NCI-H446 treated with DMSO at 0.1 percent for 48 hours (cell line): ENCODE data around the gene ZNF853.
"Not testable (repeated sequence)": the region's sequence is repeated elsewhere in the genome, so short reads cannot be mapped to it uniquely, and the experiment has no call there.

Source experiments
- DNase-seq: peaks from one replicate; lab custom pipeline; 2025; lab: John Stamatoyannopoulos, UW

Gene ZNF853

GRCh38 chr7:6606866-6607583 is 8.4 kb upstream of the ZNF853 start:
- DNase-seq: no peak

GRCh38 chr7:6607651-6608051 is 7.8 kb upstream of the ZNF853 start:
- no peak for DNase-seq

GRCh38 chr7:6608081-6608480 is 7.3 kb upstream of the ZNF853 start:
- DNase-seq: no peak

- DNase-seq: no peak
Measured at GRCh38 chr7:6608794-6609193, 6.6 kb upstream of the ZNF853 start.

- no peak for DNase-seq
Measured at GRCh38 chr7:6612819-6613218, 2.6 kb upstream of the ZNF853 start.

- no peak for DNase-seq
Measured at GRCh38 chr7:6613706-6614105, 1.7 kb upstream of the ZNF853 start.

- DNase-seq: no peak
Measured at GRCh38 chr7:6615723-6616555, 529 bp downstream of the ZNF853 start.

- DNase-seq: no peak
Measured at GRCh38 chr7:6616854-6617643, 1.6 kb downstream of the ZNF853 start.

GRCh38 chr7:6618621-6619020 is 3.2 kb downstream of the ZNF853 start:
- no peak for DNase-seq

- DNase-seq: no peak
Measured at GRCh38 chr7:6619961-6620360, 4.6 kb downstream of the ZNF853 start.

GRCh38 chr7:6621195-6622133 is 6.1 kb downstream of the ZNF853 start:
- no peak for DNase-seq

GRCh38 chr7:6622134-6622710 is 6.8 kb downstream of the ZNF853 start:
- DNase-seq: no peak

- DNase-seq: no peak
Measured at GRCh38 chr7:6623589-6624245, 8.3 kb downstream of the ZNF853 start.

GRCh38 chr7:6624246-6624611 is 8.8 kb downstream of the ZNF853 start:
- DNase-seq: no peak

GRCh38 chr7:6628045-6628444 is 12.6 kb downstream of the ZNF853 start:
- no peak for DNase-seq

- no peak for DNase-seq
Measured at GRCh38 chr7:6630007-6630849, 14.8 kb downstream of the ZNF853 start.

GRCh38 chr7:6631605-6632004 is 16.2 kb downstream of the ZNF853 start:
- DNase-seq: no peak

- DNase-seq: no peak
Measured at GRCh38 chr7:6634021-6634420, 18.6 kb downstream of the ZNF853 start.

- DNase-seq: not testable (repeated sequence)
Measured at GRCh38 chr7:6634971-6635370, 19.6 kb downstream of the ZNF853 start.
